Measurements from ENCODE around the gene FAIM2.

Gene FAIM2

GRCh38 chr12:49874142-49874897 is 29.4 kb downstream of the FAIM2 start:
- no peak overlapping the region for H3K4me3 ChIP-seq (ENCODE audit: low read length)
- no peaks in the 10 kb centered on the region for H3K79me2 ChIP-seq (ENCODE audit: low read length)
- H3K27me3 ChIP-seq (ENCODE audit: low read depth, low read length) = peaks cover 5% of the 10 kb centered on the region; the same call in 1 of the 2 replicates
- no peaks in the 10 kb centered on the region for H3K9me3 ChIP-seq (ENCODE audit: insufficient read depth, low read length)
- no peaks in the 10 kb centered on the region for H3K36me3 ChIP-seq (replicated peaks; ENCODE audit: low read depth, low read length)
- TF ChIP-seq EZH2phosphoT487 (IDR thresholded peaks at IDR 0.05; ENCODE audit: low read depth) (no peak), CTCF (IDR thresholded peaks at IDR 0.05; ENCODE audit: low read depth, low read length) (no peak)
- H3K27ac ChIP-seq (ENCODE audit: low read length) = no peak overlapping the region
- H3K9ac ChIP-seq (ENCODE audit: low read length) = no peak overlapping the region
- no peak overlapping the region for H3K4me2 ChIP-seq (ENCODE audit: low read length)
- no peaks in the 10 kb centered on the region for H3K4me1 ChIP-seq (ENCODE audit: low read length)
- no peaks in the 10 kb centered on the region for H4K20me1 ChIP-seq (ENCODE audit: insufficient read depth, low read length)
- H2AFZ ChIP-seq (ENCODE audit: low read depth, low read length) = no peak overlapping the region

- no peaks in the 10 kb centered on the region for H3K36me3 ChIP-seq (replicated peaks; ENCODE audit: low read depth, low read length)
- H3K9ac ChIP-seq (ENCODE audit: low read length) = no peak overlapping the region
- H3K4me3 ChIP-seq (ENCODE audit: low read length) = no peak overlapping the region
- no peaks in the 10 kb centered on the region for H3K4me1 ChIP-seq (ENCODE audit: low read length)
- no peaks in the 10 kb centered on the region for H3K9me3 ChIP-seq (ENCODE audit: insufficient read depth, low read length)
- no peak for TF ChIP-seq CTCF (IDR thresholded peaks at IDR 0.05; ENCODE audit: low read depth, low read length)
- TF ChIP-seq EZH2phosphoT487 (IDR thresholded peaks at IDR 0.05; ENCODE audit: low read depth) = no peak
- H3K27ac ChIP-seq (ENCODE audit: low read length) = no peak overlapping the region
- H3K27me3 ChIP-seq (ENCODE audit: low read depth, low read length) = peaks cover 5% of the 10 kb centered on the region; the same call in 1 of the 2 replicates
- no peaks in the 10 kb centered on the region for H4K20me1 ChIP-seq (ENCODE audit: insufficient read depth, low read length)
- no peaks in the 10 kb centered on the region for H3K79me2 ChIP-seq (ENCODE audit: low read length)
- H2AFZ ChIP-seq (ENCODE audit: low read depth, low read length) = no peak overlapping the region
- no peak overlapping the region for H3K4me2 ChIP-seq (ENCODE audit: low read length)
Measured at GRCh38 chr12:49873361-49873934, 30.3 kb downstream of the FAIM2 start.

GRCh38 chr12:49872781-49873181 is 30.9 kb downstream of the FAIM2 start:
- Histone ChIP-seq H3K9ac (ENCODE audit: low read length) (no peak overlapping the region), H3K4me1 (ENCODE audit: low read length) (no peaks in the 10 kb centered on the region)

More at GRCh38 chr12:49872781-49873181, 30.9 kb downstream of the FAIM2 start:
- peaks cover 5% of the 10 kb centered on the region; the same call in 1 of the 2 replicates for H3K27me3 ChIP-seq (ENCODE audit: low read depth, low read length)
- H4K20me1 ChIP-seq (ENCODE audit: insufficient read depth, low read length) = no peaks in the 10 kb centered on the region
- H3K27ac ChIP-seq (ENCODE audit: low read length) = no peak overlapping the region
- H3K79me2 ChIP-seq (ENCODE audit: low read length) = no peaks in the 10 kb centered on the region
- TF ChIP-seq CTCF (IDR thresholded peaks at IDR 0.05; ENCODE audit: low read depth, low read length) = no peak
- TF ChIP-seq EZH2phosphoT487 (IDR thresholded peaks at IDR 0.05; ENCODE audit: low read depth) = no peak
- no peaks in the 10 kb centered on the region for H3K36me3 ChIP-seq (replicated peaks; ENCODE audit: low read depth, low read length)
- no peak overlapping the region for H2AFZ ChIP-seq (ENCODE audit: low read depth, low read length)
- no peak overlapping the region for H3K4me2 ChIP-seq (ENCODE audit: low read length)
- no peaks in the 10 kb centered on the region for H3K9me3 ChIP-seq (ENCODE audit: insufficient read depth, low read length)
- no peak overlapping the region for H3K4me3 ChIP-seq (ENCODE audit: low read length)

All from OCI-LY3 (cell line).